HG03520 (cell line): ENCODE data around the gene ITGA2.

ENCODE experiments used
- ATAC-seq: cut with Tn5 transposase; IDR thresholded peaks from one replicate; pipeline ENCODE4 v1.9.1; 2021; ENCODE audit warnings: mild to moderate bottlenecking, moderate library complexity; ENCODE audit not compliant: unreplicated experiment

ITGA2 gene

DNA sequence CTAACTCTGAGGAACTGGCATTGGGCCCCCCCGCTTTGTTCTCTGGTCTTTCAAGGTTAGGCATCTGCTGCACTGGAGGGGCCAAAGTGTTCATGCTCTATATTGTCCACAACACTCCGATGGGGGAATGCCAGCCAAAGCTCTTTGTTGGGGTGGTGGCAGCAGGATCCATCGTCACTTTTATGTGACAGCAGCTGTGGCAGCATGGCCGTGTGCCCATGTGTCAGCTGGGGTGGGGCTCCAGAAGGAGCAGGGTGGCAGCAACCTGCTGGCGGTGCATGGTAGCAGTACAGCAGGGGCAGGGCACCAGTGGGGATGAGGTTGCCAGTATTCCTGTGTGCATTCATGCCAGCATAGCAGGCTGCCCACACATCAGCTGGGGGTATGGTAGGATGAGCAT, 28.2 kb downstream of the ITGA2 start:
- ATAC-seq = no peak

DNA sequence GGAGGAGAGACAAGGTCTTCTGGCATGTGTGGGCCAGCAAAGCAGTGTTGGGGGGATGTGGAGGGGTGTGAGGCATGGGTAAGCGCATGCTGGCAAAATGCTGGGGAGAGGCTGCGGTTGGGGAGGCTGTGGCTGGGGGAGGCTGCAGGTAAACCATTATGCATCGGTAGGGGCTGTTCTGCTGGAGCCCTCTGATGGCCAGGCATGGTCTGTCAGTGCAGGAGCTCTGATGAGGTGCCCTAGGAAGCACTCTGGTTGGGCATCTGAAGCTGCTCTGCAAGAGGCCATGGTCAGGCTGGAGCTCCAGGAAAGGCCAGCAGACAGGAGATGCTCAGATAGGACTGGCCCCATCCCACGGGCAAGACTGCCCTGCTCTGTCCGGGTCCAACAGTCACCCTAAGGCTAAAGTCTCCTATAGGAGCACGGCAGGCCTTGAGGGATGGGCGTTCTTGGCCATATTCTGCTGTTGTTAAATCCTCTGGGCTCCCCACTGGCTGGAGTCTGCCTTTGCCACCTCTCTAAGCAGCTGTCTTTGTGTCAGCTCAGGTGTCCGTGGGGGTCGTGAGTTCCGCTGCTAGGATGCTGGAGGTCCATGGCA, 28.7 kb downstream of the ITGA2 start:
- ATAC-seq = no peak

DNA sequence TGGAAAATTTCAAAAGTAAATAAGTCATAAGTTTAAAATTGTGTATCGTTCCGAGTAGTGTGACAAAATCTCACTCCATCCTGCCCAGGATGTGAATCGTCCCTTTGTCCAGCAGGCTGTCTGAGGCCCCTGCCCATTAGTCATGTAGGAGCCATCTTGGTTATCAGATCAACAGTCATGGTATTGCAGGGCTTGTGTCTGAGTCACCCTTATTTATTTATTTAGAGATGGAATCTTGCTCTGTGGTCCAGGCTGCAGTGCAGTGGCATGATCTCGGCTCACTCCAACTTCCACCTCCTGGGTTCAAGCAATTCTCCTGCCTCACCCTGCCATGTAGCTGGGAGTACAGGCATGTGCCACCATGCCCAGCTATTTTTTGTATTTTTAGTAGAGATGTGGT, 30.2 kb downstream of the ITGA2 start:
- no peak for ATAC-seq

DNA sequence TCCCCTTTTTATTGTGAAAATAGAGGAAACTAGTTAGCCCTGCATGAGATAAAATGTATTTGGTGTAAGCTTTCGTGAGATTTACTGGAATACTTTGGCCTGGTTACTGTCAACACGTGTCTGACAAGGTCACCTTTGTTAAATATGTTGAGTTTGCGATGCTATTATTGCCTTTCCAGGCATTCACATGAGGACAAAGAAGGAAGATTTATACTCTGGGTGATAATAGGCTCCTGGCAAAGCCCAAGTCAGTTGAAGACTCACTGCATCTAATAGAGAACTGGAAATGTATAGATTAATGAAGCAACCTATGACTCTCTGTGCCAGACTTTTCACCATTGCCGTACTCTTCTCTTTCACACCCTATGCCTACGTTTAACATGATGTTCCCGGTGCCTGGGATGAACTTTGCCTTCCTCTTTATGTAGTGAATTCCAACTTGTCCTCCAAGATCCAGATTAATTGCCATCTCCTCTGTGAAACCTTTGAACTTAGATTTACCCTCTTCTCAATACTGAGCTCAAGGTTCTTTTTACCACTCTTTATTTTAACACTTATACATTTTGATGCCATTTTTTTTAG, 33.9 kb downstream of the ITGA2 start:
- no peak for ATAC-seq

DNA sequence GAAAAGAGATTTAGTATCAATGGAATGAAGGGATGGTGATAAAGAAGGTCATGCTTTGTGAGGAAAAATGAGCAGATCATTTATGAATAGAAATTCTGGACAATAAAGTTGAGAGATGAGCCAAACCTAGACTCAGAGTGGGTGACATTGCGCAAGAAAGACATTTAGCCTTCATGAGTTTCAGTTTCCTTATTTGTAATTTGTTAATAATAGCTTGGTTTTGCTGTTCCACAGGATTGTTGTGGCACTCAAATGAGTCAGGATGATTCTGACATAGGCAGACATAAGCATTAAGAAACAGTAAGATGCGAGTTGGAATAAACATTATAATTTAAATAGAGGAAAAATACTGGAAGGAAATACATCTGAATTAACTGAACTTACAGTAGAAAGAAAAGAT, 34.8 kb downstream of the ITGA2 start:
- ATAC-seq = peak; percentile 90

DNA sequence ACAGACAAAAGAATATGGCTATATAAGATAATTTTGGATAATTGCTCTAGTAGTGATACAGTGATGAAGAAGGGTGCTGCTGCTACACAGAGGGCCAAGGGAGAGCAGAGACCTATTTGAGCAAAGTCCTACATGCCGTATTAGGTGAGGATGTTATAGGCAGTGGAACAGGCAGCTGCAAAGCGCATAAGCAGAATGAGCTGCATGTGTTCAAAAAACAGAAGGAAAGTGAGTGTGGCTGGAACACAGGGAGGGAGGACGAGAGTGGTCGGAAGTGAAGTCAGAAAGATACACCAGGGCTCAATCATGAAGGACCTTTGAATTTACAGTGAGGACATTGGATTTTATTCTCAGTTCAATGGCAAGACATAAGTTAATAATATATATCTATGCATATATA, 35.4 kb downstream of the ITGA2 start:
- ATAC-seq = no peak

DNA sequence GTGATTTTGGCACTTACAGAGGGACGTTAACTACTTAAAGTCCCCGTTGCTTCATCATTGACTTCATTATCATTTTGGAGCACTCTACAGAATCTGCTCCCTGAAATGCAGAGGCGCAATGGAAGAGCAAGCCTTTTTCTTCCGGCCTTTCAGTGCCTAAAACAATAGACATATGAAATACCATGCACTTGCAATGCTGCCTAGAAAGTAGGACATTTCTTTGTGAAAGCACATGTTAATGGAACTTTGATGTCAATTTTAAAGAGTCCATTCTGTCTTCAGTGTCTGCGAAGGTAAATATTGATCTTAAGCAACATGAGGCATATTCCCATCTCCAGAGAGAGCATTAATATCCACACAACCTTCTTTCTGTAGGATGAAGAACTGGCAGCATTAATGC, 36.3 kb downstream of the ITGA2 start:
- ATAC-seq = no peak

DNA sequence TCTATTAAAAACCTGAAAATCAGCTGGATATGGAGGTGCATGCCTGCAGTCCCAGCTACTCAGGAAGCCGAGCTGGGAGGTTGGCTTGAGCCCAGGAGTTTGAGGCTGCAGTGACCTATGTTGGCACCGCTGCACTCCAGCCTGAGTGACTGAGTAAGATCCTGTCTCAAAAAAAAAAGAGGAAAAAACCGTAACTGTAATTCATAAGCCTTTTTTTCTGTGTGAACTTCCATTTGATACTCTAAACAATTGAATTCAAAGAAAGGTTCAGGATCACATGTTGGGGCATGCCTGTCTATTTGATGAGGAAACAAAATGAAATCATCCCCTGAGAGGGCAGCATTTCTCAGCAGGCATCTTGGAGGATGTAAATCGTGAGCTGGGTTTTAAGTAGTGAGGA, 38.8 kb downstream of the ITGA2 start:
- no peak for ATAC-seq

DNA sequence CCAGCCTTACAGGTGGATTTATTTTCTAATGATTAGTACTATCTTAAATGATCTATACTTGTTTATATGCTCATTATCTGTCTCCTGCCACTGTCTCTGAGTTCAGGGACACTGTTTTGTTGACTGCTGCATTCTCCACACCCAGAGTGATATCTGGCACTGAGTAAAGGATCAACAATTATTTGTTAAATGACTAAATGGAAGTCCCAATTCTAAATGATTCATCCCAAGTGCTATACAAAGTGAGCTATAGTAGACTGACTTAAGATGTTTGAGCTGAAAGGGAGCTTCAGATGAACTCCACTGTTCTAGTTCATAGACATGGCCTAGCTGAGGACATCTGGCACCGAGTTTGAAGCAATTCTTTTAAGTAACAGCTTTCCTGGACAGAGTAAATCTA, 40.5 kb downstream of the ITGA2 start:
- ATAC-seq = no peak

DNA sequence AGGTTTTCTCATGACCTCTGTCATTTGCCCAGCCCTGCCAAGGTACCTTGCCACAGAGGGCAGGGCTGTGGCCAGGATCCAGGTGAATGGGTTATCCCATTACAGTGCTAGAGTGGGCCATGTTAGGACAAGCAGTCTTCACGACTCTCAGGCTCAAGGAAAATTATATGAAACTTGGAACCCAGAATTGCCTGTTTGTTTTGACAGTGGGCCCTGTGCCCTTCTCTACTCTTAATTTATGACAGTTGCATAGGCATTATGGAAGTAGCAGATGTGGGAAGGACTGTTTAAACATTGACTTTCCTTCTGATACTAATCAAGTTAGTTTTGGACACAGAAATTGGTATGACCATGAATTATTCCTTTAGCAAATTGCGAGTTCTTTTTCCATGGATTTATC, 41.7 kb downstream of the ITGA2 start:
- ATAC-seq = no peak

DNA sequence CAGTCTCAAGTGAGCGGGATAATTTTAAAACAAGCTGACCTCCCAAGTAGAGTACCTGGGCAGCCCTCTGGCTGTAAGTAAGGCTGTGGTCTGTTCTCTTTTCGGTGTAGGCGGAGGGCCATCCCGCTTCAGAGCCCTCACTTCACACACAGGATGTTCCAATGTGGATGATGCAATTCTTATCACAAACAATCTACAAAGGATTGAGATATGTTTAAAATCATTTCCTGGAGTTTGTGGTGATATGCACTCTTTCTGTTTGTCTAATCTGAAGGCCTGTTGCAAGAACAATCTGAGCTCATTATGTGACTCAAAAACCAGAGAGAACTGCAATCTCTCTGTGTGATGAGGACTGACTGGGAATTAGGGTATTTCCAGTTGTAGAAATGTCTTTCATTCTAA, 42.5 kb downstream of the ITGA2 start:
- ATAC-seq = no peak

DNA sequence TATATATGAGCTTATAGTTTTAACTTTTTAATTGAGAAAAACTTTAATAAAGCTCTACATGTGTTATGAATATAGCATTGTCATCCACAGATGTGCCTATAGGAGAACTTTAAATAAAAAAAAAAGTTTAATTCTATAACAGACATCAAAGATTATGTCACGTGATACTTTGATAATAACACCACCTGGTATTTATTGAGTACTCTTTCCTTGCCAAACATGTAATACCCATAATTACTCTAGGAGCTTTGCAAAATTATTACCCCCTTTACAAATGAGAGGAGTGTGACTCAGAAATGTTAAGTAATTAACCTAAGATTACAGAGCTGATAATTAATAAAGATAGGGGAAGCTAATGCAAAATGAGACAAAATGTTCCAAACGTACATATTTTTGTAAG, 43.0 kb downstream of the ITGA2 start:
- no peak for ATAC-seq

DNA sequence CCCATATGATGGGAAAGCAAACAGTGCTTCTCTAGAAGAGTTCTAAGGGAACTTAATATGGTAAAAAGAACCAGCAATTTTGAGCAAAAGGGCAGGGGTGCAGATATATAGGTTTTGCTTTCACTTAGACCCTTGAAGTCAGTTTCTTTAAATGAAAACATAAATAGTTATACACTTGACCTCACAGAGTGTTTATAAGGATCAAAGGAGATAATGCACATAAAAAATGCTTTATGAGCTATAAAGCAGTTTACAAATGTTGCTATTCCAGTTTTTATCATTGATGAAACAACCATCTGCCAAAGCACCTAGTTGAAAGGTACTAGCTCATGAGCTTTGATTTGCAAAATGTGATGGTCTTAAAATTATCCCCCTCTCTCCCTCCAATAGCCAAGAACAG, 45.7 kb downstream of the ITGA2 start:
- ATAC-seq = no peak

DNA sequence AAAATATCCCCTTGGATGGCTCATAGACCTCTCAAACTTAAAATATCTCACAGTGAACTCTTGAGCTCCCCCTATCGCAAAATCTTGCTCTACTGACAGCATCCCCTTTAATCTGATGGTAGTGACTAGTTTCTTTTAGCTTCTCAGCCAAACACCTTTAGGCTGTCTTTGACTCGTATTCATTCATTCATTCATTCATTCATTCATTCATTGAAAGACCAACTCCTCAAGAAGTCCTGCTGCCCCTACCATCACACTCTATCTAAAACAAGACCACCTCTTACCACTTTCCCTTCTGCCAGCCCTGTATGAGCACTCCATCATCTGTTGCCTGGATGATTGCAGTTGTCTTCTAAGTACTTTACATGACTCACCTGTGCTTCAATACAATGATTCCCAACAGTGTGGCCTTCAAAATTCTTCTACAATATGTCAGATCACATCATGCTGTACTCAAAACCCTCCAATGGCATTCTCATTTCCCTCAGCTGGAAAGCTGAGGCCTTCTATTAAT, 46.8 kb downstream of the ITGA2 start:
- ATAC-seq = peak; percentile 54

DNA sequence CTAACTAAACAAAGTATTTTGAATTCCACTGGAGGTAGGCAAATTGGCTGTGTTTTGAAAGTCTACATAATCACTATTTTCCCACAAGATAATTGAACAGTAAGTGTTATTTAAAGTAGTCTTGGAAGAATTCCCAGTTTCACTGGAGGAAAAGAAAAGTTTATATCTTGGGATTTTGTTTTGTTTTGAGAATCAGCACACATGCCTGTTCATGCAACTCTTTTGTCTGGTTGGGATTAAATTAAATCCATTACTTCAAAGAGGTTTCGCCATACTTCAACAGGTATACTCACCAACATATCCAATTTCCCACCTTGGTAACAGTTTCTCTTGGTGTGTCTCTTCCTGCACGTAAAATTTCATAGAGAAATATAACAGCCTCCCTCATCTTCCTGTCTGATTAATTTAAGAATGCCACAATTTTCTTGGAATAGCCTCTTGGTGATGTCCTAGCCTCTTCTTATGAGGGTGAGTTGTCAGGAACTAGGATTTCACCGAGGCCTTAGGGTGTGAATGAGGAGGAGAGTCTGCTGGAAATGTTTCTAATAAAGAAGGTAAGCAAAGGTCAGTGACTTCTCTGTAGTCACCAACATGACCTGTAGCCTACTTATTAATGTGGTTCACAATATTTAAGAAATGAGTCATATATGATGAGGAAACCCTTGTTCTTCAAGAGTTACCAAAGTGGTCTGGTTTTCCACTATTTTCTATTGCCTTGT, 48.1 kb downstream of the ITGA2 start:
- no peak for ATAC-seq

DNA sequence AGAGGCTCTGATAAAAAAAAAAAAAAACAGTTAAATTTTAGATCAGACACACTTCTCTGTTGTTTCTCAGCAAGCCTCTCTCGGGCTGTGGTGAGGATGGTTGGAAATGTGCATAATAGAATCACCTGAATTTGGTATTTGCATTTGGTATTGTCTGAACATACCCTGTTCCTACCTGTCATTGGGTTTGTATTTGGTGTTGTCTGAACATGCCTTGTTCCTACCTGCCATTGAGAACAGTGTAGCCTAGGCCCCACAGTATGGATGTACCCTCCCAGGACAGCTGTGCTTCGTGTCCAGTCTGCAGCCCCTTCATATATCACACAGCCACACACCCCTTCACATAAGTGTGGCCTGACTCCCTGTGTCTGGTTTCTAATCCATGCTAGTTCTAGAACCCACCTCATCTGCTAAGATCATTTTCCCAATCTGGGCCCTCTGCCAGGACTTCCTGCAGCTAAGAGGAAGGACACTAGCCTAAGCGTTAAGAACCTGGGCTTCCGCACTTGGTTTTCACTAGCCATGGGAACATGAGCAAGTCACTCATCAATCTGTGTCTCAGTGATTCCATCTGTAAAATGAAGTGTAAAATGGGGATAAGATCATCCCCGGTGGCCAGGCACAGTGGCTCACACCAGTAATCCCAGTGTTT, 49.2 kb downstream of the ITGA2 start:
- no peak for ATAC-seq

DNA sequence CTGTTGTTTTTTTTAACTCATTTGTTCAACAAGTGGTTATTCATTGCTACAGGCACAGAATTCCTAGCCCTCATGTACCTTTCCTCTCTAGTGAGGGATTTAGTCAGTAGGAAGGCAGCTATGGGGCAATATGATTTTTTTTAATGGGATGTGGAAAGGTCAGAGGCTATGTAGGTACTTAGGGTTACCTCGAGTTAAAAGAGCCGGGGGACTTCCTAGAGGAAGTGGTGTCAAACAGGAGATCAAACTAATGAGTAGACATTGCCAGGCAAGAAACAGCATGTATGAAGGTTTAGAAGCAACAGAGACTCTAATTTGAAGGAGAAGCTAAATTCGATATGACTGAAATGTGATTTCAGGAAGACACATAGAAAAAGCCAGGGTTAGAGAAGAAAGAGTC, 50.7 kb downstream of the ITGA2 start:
- no peak for ATAC-seq

DNA sequence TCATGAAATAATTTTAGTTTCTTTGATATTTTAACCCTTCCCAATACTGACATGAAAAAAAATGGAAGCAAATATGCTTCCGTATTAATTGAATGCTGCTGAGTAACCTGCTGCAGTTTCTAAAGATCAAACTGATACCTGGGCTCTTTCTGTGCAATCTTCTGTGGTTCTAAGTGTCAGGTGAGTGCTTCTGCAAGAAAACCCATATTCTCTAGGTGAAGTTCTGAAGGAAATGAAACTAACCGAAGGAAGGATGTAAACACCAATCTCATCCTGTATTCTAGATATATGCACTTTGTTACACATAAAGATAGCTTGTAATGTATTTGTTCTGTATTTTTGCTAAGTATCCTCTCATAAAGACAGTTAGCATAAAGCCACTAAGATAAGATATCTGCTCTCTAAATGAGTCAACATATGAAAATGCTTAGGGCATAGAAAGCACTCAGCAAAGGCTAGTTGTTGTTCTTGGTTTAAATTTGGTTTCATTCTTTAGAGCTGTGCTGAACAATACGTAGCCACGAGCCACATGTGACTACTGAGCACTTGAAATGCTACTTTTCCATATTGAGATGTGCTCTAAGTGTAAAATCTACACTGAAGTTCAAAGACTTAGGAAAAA, 52.0 kb downstream of the ITGA2 start:
- peak; percentile 98 for ATAC-seq

DNA sequence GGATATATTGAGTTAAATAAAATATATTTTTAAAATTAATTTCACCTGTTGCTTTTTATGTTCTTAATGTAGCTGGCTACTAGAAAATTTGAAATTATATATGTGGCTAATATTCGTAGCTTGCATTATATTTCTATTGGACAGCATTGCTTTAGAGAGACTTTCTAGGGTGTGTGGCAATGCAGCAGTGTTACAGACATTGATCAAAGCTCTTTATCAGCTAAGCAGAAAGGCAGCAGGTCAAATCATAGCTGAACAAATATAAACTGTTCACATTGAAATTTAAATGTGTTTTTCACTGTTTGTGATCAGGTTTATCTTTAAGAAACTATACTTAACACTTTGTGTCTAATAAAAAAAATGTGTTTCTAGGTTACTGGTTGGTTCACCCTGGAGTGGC, 52.6 kb downstream of the ITGA2 start:
- ATAC-seq = no peak

DNA sequence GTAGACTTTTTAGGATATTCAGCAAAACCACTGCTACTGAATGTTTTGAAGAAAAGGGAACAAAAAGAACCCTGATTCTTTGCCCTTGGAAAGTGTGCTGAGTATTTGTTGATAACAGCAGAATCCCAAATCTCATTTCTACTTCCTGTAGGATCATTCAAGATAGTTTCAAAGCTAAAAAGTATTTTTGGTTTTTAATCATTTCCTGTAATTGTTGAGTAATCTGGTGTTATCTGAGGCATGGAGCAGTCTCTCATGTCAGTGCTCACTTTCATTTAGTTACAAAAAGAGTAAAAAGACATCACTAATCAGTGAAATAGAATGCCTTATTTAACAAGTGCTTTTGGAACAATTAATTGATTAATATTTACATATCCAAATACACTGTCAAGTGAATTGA, 56.1 kb downstream of the ITGA2 start:
- ATAC-seq = no peak

DNA sequence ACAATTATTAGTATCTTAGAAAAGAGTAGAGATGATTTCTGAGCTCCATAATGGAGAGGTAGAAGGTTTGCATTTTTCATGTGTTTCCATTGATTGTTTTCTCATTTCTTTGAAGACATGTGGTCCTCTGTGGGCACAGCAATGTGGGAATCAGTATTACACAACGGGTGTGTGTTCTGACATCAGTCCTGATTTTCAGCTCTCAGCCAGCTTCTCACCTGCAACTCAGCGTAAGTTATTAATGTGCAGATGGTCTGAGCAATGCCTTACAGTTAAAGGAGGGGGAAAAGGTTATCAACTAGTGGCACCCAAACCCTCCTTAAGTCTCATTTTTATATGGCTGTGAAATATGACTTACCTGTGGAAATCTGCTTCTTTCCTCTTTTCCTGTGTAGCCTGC, 59.1 kb downstream of the ITGA2 start:
- no peak for ATAC-seq

DNA sequence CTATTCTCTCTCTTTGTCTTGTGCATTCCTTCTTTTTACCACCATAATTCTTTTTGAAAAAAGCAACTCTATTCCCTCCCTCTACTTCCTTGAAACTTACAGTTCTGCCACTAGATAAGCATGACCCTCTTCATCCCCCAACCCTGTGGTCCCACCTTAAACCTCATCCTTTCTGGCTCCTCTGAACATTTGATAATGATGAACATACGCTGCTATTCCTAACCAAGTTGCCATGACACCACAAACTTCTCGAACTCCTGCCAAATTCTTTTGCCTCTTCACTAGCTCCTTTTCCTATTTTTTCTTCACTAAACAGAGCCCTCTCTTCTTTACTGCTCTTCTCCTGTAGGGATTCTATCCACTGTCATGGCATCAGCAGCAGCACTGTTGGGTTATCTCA, 63.3 kb downstream of the ITGA2 start:
- no peak for ATAC-seq
